HepG2 (cell line): ENCODE measurements around the gene PRPSAP1. TPM values are rescaled to one million over a fixed set of nuclear protein-coding genes. Genes with fewer than 3 reads are reported as not detected.
A peak's percentile ranks its signal among the peaks of the same experiment; 100 is the strongest.

Experiments used
- DMAP1 ChIP-seq: IDR thresholded peaks from 2 replicates; pipeline ENCODE4 v1.6.1; 2016
- E2F5 ChIP-seq: sonication (generic); formaldehyde crosslinking; conservative IDR thresholded peaks from 2 replicates; pipeline ENCODE4 v1.4.0; 2020; ENCODE audit warnings: missing genetic modification reagents
- FOSL1 ChIP-seq: sonication (generic); formaldehyde crosslinking; IDR thresholded peaks from 2 replicates; pipeline ENCODE4 v1.9.0; 2021; ENCODE audit warnings: missing genetic modification reagents, borderline replicate concordance
- JDP2 ChIP-seq: sonication (generic); formaldehyde crosslinking; IDR thresholded peaks from 2 replicates; pipeline ENCODE4 v1.8.1; 2022; ENCODE audit warnings: missing genetic modification reagents, borderline replicate concordance
- MAF1 ChIP-seq: sonication (generic); formaldehyde crosslinking; IDR thresholded peaks from 2 replicates; pipeline ENCODE4 v1.5.0; 2020; ENCODE audit warnings: missing genetic modification reagents, borderline replicate concordance
- NFATC3 ChIP-seq: sonication (generic); formaldehyde crosslinking; IDR thresholded peaks from 2 replicates; pipeline ENCODE4 v1.5.1; 2020; ENCODE audit warnings: mild to moderate bottlenecking, missing genetic modification reagents
- NFYC ChIP-seq: IDR thresholded peaks from 2 replicates; pipeline ENCODE4 v1.6.1; 2016; ENCODE audit warnings: missing genetic modification reagents, missing compliant biosample characterization
- STAG1 ChIP-seq: sonication (generic); formaldehyde crosslinking; IDR thresholded peaks from 2 replicates; pipeline ENCODE4 v1.4.0; 2020; ENCODE audit warnings: missing genetic modification reagents
- STAT5B ChIP-seq: sonication (generic); formaldehyde crosslinking; IDR thresholded peaks from 2 replicates; pipeline ENCODE4 v1.4.0; 2020; ENCODE audit warnings: missing genetic modification reagents
- THAP7 ChIP-seq: sonication (generic); formaldehyde crosslinking; IDR thresholded peaks from 2 replicates; pipeline ENCODE4 v1.8.1; 2023; ENCODE audit warnings: mild to moderate bottlenecking, missing genetic modification reagents
- ZFP1 ChIP-seq: IDR thresholded peaks from 2 replicates; pipeline ENCODE4 v1.6.1; 2016
- ZNF317 ChIP-seq: sonication (generic); formaldehyde crosslinking; IDR thresholded peaks from 2 replicates; pipeline ENCODE4 v1.5.0; 2020; ENCODE audit warnings: mild to moderate bottlenecking, missing genetic modification reagents
- ZNF318 ChIP-seq: sonication (generic); formaldehyde crosslinking; IDR thresholded peaks from 2 replicates; pipeline ENCODE4 v1.4.0; 2020; ENCODE audit warnings: mild to moderate bottlenecking, missing genetic modification reagents
- ZNF674 ChIP-seq: sonication (generic); formaldehyde crosslinking; IDR thresholded peaks from 2 replicates; pipeline ENCODE4 v1.5.0; 2020; ENCODE audit warnings: low read depth, mild to moderate bottlenecking, missing genetic modification reagents
- ZNF710 ChIP-seq: sonication (generic); formaldehyde crosslinking; IDR thresholded peaks from 2 replicates; pipeline ENCODE4 v1.5.0; 2020; ENCODE audit warnings: mild to moderate bottlenecking, missing genetic modification reagents, borderline replicate concordance
- ZNF784 ChIP-seq: sonication (generic); formaldehyde crosslinking; IDR thresholded peaks from 2 replicates; pipeline ENCODE4 v1.5.1; 2020; ENCODE audit warnings: missing genetic modification reagents, mild to moderate bottlenecking, borderline replicate concordance
- polyA plus RNA-seq, 8 experiments: library from polyadenylated mRNA; depleted of rRNA in 3 of 8; stranded (reverse) in 7 of 8; unstranded in 1 of 8; fragments of >200 nt; fragmentation: Illumina TruSeq in 4 of 8; extraction: Trizol in 4 of 8; gene quantifications; 2 replicates each; pipeline versions ENCODE4 v1.2.1 to v1.2.3, GENCODE V29; 2011 to 2016; ENCODE audit warnings: low read depth in 4 of 8, missing spikeins in 1 of 8, mixed read lengths in 1 of 8; ENCODE audit not compliant: insufficient read depth in 1 of 8
- total RNA-seq, 5 experiments: library from RNA; depleted of rRNA; stranded (reverse); fragments of >200 nt; fragmentation: Illumina TruSeq; extraction: Trizol; gene quantifications; 2 replicates each; pipeline ENCODE4 v1.2.3, GENCODE V29; 2016; ENCODE audit warnings: low read depth in 1 of 5

The PRPSAP1 gene
- total and polyA plus RNA-seq, 2 of the 13 experiments (the other 11 are each of a cell fraction or from before 2014, with no cell fraction given) = 91.1 to 314 TPM

DNA sequence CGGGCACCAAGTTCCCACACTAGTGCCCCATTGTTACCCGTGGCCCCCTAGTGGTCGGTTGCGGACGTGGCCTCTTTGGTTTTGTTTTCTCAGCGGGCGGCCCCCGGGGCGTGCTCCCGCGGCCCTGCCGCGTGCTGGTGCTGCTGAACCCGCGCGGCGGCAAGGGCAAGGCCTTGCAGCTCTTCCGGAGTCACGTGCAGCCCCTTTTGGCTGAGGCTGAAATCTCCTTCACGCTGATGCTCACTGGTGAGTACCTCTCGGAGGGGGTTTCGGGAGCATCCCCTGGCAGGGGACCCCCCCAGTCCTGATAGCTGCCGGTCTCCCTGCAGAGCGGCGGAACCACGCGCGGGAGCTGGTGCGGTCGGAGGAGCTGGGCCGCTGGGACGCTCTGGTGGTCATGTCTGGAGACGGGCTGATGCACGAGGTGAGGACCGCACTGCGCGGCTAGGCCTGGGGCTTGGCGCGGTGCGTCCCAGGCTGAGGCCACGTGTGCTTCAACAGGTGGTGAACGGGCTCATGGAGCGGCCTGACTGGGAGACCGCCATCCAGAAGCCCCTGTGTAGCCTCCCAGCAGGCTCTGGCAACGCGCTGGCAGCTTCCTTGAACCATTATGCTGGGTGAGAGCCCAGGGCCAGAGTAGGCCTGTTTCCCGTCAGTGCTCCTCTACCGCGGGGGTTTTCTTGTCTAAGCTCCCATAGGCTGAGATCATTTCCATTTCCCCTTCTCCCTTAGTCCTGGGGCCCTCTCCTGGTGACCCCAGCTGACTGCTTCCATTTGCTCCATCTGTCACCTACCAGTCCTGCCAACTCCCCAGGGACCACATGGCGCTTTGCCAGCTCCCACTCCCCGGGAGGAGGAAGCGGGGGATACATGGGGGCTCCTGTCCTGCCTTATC, 32.4 kb upstream of the PRPSAP1 start (continued):
- TF ChIP-seq FOSL1 (CRISPR knock-in tag) (peak; percentile 82), DMAP1 (peak; percentile 92; the same call in 1 of the 2 replicates), ZNF710 (CRISPR knock-in tag) (peak; percentile 22; the same call in 1 of the 2 replicates), ZNF317 (CRISPR knock-in tag) (peak; percentile 83; the same call in 1 of the 2 replicates), THAP7 (CRISPR knock-in tag) (peak; percentile 97), STAT5B (no peak), NFATC3 (CRISPR knock-in tag) (peak; percentile 99), NFYC (CRISPR knock-in tag) (peak; percentile 50; the same call in 1 of the 2 replicates), E2F5 (CRISPR knock-in tag) (peak; percentile 84), JDP2 (no peak), ZNF318 (CRISPR knock-in tag) (peak; percentile 100), ZFP1 (CRISPR knock-in tag) (peak; percentile 86; the same call in 1 of the 2 replicates), MAF1 (CRISPR knock-in tag) (peak; percentile 97; the same call in 1 of the 2 replicates), STAG1 (CRISPR knock-in tag) (peak; percentile 83), ZNF674 (CRISPR knock-in tag) (no peak; the same call in 1 of the 2 replicates), ZNF784 (CRISPR knock-in tag) (peak; percentile 97)
